Activated gamma-delta T cell treated with anti-CD3 and anti-CD28 coated beads, Interleukin-2, amount 50 U/mL, for 16 hours (primary cell): ENCODE results near the gene BPIFA2.
"Not testable (repeated sequence)": the region's sequence is repeated elsewhere in the genome, so short reads cannot be mapped to it uniquely, and the experiment has no call there.

Experiments used
- DNase-seq: peaks from one replicate; pipeline ENCODE4 v3.0.0-alpha.2; 2020; ENCODE audit warnings: low read depth

The BPIFA2 gene

DNA sequence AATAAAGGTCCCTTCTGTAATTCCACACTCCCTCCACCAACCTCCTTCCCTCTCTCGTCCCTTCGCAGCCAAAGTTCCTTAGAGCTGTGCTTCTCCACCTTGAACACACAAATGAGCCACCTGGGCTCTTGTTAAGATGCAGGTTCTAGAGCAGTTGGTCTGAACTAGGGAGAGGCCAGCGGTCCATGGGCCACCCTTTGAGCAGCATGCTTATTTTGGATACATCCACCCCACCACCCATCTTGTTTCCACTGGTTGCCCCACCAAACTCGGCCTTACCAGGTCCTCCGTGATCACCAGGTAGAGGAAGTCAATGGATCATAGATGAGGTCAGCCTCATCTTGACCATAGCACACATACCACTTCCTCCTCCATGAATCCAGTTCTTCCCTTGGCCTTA lies 7.3 kb upstream of the BPIFA2 start:
- DNase-seq: no peak

GRCh38 chr20:33162313-33162712 lies 5.6 kb upstream of the BPIFA2 start:
- no peak for DNase-seq

DNA sequence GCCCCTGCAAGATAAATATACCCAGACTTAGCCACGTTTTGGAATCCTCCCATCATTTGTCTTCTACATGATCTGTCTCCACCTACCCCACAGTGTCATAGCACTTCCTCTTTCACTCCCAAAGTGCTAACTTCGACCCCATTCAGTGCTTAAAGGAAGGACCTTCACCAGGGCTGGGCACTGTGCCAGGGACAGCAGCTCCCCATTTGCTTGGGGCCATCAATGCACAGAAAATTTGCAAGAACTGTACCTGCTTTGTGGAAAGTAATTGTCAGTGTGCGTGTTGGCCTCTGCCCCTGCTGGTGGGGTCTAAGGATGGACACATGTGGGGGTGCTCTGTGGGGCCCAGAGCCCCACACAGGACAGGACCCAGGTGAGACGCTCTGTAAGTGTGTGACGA lies 5.2 kb upstream of the BPIFA2 start:
- no peak for DNase-seq

- DNase-seq: no peak
These were observed 3.9 kb upstream of the BPIFA2 start for GRCh38 chr20:33163856-33164762.

- DNase-seq: no peak
These were observed 3.2 kb upstream of the BPIFA2 start for GRCh38 chr20:33164763-33165095.

GRCh38 chr20:33165416-33166055 lies 2.4 kb upstream of the BPIFA2 start:
- no peak for DNase-seq

- DNase-seq: no peak
These were observed 1.3 kb upstream of the BPIFA2 start for GRCh38 chr20:33166533-33167113.

- DNase-seq: no peak
These were observed 1.3 kb downstream of the BPIFA2 start for GRCh38 chr20:33169176-33169794.

GRCh38 chr20:33172781-33173180 lies 4.8 kb downstream of the BPIFA2 start:
- DNase-seq: no peak

DNA sequence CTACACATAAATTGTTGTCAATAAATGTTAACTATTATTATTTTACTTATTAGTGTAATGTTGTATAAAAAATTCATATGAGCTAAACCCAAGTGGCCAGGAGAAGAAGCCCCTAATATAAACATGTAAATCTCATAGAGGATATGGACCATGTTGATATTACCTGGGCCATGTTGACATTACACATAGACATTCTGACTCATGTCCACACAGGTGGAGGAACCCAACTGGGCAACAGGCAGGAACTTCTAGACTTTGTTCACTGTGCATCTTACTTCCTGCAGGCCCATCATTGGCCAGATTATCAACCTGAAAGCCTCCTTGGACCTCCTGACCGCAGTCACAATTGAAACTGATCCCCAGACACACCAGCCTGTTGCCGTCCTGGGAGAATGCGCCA lies 7.2 kb downstream of the BPIFA2 start:
- DNase-seq: no peak

DNA sequence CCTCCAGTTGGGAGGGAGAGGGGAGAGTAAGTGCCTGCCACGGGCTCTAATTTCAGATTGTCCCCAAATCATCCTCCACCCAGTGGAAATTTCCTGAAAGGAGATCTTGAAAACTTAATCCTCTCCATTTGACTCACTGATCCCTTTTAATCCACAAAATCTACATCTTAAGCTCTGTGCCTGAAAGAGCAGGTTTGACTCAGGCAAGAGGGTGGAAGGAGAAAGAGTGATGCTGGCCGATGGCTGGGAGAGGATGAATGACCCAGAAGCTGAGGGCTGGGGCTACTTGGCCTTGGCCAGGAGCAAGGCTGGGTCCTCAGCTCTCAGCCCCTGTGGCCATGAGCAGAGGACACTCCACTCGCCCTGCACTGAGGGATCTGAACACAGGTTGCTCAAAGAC lies 8.1 kb downstream of the BPIFA2 start:
- no peak for DNase-seq

DNA sequence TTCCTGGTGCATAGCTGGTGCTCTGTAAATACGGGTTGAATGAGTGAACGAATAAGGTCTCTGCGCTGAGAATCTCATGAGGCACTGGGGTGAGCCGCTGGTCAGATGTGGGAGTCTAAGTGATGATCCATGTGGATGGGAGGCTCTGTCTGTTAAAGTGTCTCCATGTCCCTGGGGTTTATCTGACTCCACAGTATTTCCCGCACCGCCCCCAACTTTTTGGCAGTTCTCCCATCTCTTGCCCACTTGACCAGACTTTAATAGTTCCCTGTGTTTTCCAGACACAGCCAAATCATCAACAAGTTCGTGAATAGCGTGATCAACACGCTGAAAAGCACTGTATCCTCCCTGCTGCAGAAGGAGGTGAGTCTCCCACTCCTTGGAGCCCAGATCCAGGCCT lies 9.9 kb downstream of the BPIFA2 start:
- DNase-seq: no peak

GRCh38 chr20:33178726-33179125 lies 10.8 kb downstream of the BPIFA2 start:
- DNase-seq: no peak

GRCh38 chr20:33180169-33180568 lies 12.2 kb downstream of the BPIFA2 start:
- no peak for DNase-seq

DNA sequence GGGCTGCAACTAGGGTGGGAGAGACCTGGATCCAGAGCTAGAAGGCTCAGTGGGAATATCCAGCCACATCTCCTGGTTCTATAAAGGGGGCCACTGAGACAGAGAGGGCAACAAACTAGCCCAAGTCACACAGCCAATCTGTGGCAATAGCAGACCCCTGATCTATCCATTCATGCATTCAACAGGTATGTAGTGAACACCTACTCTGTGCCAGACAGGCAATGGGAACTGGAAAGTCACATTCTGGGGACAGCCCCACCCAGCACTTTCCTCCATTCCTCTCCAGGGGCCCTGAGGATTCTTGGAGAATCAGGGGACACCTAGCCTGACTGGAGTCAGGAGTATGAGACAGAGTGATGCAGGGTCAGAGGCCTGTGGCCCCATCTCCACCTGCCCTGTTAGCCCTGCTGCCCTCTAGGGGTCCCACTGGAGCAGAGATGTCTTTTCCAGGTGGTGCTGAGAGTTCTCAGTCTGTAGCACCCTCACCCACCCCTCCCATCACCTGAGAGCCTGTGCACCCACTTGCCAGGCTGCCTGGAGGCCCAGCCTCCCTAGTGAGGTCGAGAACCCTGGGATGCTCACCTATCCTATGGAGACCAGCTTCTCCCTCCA lies 13.6 kb downstream of the BPIFA2 start:
- no peak for DNase-seq

GRCh38 chr20:33183312-33183711 lies 15.4 kb downstream of the BPIFA2 start:
- DNase-seq: no peak

DNA sequence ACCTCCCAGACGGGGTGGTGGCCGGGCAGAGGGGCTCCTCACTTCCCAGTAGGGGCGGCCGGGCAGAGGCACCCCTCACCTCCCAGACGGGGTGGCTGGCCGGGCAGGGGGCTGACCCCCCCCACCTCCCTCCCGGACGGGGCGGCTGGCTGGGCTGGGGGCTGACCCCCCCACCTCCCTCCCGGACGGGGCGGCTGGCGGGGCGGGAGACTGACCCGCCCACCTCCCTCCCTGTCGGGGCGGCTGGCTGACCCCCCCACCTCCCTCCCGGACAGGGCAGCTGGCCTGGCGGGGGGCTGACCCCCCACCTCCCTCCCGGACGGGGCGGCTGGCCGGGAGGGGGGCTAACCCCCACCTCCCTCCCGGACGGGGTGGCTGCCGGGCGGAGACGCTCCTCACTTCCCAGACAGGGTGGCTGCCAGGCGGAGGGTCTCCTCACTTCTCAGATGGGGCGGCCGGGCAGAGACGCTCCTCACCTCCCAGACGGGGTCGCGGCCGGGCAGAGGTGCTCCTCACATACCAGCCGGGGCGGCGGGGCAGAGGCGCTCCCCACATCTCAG lies 17.2 kb downstream of the BPIFA2 start:
- not testable (repeated sequence) for DNase-seq

DNA sequence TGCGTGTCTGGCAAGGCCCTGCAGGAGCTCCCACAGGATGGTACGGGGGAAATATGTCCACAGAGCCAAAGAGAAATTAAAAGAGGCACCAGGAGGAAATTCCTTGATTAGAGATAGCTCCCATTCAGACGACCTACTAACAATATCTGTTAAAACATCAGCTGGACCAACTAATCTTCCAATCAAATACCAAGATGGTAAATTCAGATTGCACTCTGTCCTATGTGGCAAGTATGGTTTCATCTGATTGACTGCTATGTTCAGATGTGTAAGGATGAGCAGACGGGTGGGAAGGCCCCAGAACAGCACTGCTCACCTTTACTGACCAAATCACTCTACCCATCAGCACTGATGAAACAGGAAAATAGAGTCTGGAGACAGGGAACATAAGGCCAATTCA lies 19.5 kb downstream of the BPIFA2 start:
- no peak for DNase-seq

GRCh38 chr20:33188421-33188820 lies 20.5 kb downstream of the BPIFA2 start:
- no peak for DNase-seq

- no peak for DNase-seq
These were observed 23.5 kb downstream of the BPIFA2 start for GRCh38 chr20:33191484-33191883.

GRCh38 chr20:33191955-33192354 lies 24.0 kb downstream of the BPIFA2 start:
- DNase-seq: no peak

DNA sequence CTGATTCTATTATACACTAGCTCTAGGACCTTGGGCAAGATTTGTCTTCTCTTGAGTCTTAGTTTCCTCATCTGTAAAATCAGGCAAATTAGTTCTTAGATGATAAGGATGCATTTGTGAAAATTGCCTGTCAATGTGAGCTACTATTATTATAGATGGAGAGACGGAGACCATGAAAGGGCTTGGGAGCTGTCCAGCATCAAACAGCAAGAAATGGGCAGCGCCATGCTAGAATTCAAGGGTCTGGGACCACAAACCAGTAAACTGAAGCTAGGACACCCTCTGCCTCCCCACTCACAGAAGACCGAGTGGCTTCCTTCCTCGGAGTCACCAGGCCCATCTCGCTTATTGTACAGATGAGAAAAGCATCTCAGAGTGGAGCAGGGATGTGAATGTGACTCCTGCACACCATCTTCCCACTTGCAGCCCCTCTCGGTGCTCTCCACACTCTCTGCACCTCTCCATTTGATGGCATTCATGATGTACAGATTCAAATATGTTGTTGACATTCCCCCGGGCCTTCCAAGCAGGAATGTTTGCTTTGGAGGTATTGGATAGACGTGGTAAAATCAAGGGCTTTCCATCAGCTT lies 25.0 kb downstream of the BPIFA2 start:
- DNase-seq: no peak
